SKM-1 (cell line): Measurements from ENCODE around the gene SDHA.
"Not testable (repeated sequence)": the region's sequence is repeated elsewhere in the genome, so short reads cannot be mapped to it uniquely, and the experiment has no call there.

Experiments
- DNase-seq: peaks from one replicate; lab custom pipeline; 2025; ENCODE audit not compliant: unreplicated experiment; lab: John Stamatoyannopoulos, UW

SDHA gene

DNA sequence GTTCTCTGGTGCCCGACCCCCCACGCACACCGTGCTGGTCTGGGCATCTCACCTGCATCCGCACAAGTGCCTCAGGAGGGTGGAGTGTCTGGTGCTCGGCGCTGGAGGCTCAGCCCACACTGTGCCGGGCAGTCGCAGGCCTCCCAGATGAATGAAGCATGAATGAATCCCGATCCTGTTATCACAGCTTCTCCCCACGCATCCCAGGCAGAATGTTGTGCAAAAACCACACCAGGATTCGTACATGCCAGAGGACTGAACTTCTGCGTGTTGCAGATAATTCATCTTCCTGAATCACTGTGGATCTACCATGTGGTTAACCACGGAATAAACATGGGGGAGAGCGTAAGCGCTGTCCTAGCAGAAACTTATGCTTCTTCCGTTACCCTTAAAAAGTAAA is 78.8 kb downstream of the SDHA start:
- DNase-seq: not testable (repeated sequence)

GRCh38 chr5:297448-297847 is 79.3 kb downstream of the SDHA start:
- DNase-seq: not testable (repeated sequence)

DNA sequence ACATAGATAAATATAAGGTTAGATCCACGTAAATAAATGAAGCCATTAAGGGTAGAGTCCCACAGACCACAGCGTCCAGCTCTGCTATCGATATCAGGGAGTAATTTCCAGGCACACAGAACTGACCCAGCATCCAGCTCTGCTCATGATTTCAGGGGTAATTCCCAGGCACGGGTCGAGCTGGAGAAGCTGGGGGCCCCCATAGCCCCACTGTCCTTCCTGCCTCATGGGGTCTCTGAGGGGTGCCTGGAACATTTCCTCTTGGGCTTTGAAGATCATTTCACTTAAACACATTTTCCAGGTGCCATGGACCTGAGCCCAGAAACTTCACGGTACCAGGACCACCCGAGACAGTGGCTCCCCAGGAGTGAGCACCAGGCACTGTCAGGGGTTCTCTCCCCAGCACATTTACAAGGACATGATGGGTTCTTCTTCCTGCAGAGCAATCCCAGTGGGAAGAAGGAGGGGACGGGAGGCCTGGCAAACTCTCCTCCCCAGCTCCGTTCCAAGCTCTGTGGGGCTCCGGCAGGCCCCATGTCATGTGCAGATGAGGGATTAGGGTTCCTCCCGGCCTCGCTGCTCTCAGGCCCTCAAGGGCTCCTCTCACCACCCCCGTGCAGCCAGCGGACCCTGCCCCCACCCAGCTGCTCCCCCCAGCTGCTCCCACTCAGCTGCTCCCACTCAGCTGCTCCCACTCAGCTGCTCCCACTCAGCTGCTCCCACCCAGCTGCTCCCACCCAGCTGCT is 80.0 kb downstream of the SDHA start:
- DNase-seq: not testable (repeated sequence)

DNA sequence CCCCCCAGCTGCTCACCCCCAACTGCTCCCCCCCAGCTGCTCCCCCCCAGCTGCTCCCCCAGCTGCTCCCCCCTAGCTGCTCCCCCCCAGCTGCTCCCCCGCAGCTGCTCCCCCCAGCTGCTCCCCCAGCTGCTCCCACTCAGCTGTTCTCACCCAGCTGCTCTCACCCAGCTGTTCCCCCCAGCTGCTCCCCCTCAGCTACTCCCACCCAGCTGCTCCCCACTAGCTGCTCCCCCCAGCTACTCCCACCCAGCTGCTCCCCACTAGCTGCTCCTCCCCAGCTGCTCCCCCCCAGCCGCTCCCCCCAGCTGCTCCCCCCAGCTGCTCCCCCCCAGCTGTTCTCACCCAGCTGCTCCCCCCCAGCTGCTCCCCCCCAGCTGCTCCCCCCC is 80.6 kb downstream of the SDHA start:
- no peak for DNase-seq

GRCh38 chr5:299921-300320 is 81.8 kb downstream of the SDHA start:
- DNase-seq: not testable (repeated sequence)

DNA sequence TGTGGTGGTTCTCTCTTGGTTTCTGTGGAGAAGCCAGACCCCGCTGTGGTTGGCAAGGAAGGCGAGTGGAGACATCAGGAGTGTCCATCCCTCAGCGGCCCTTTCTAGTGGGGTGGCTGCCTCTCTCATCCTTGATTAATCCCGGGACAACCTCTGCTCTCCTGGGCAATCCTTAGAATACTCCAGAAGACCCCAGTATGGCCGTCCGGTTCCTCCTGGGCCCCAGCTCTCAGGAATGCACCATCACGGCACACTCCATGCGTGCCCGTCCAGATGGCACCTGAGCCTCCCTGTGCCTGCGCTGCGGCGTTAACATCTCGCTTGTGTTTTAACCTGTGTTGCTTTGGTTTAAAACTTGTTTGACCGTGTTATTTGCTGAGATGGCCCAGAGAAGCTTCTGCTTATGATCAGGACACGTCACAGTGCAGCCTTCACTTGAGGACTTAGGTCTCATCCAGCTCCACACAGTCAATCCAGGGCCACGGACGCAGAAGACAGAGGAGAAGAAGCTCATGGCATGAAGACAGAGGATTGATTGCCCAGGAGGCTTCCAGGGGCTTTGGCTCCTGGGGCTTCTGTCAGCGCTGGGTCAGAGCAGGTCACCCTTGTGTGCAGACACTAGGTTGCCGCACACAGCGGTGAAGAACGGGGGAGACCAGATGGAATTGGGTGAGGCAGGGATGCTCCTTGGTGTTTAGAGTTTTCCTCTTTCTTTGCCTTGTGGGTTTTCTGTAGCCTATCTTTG is 82.7 kb downstream of the SDHA start:
- not testable (repeated sequence) for DNase-seq

DNA sequence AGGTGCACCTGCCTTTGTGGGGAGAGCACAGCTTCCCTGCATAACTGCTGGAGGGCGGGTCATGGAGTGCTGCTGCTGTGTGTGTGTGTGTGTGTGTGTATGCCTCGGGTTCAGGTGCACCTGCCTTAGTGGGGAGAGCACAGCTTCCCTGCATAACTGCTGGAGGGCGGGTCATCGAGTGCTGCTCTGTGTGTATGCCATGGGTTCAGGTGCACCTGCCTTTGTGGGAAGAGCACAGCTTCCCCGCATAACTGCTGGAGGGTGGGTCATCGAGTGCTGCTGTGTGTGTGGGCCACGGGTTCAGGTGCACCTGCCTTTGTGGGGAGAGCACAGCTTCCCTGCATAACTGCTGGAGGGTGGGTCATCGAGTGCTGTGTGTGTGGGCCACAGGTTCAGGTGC is 84.3 kb downstream of the SDHA start:
- DNase-seq: not testable (repeated sequence)

DNA sequence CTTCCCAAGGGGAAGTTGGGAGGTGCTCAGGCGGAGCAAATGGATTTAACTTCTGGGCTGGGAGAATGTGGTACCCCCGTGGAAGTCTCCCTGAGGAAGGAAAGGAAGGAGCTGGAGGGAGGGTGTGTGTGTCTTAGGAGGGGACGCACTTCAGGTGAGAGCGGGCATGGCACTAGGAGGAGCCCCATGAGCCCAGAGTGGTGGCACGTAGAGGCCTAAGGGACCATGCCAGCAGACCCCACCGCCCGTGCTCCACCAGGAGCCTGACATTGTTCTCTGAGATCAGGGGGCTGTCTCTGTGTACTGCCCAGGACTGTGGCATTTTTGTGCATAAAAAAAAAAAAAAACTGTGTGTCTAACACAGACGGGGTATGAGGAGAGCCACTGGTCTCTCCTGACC is 84.8 kb downstream of the SDHA start:
- DNase-seq: no peak

GRCh38 chr5:303741-304140 is 85.6 kb downstream of the SDHA start:
- DNase-seq: not testable (repeated sequence)

DNA sequence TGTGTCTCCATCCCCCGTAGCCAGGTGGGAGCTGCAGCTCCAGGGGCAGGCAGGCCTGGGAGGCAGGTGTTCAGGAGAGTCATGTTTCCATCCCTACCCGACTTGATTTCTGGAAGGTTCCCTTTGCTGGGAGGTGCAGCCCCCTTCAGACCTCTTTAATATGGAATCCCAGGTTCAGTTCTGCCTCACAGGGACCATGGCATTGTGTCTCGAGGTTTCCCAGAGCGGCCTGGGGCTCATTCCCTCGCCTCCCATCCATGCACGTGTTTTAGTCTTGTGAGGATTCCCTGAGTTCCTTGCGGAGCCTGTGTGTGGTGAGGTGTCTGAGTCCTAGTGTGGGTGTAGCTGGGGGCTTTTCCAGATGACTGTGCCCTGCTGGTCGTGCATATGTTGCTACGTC is 86.9 kb downstream of the SDHA start:
- no peak for DNase-seq

GRCh38 chr5:305459-305858 is 87.3 kb downstream of the SDHA start:
- no peak for DNase-seq

- no peak for DNase-seq
Observed at GRCh38 chr5:306011-306805, 88.1 kb downstream of the SDHA start.
